Tibial nerve (tissue), 4 donors: Measurements from ENCODE around the gene ZNF521. TPM values are rescaled to one million over a fixed set of nuclear protein-coding genes. Genes with fewer than 3 reads are reported as not detected.

Experiments
- DNase-seq, 2 donors: peaks; one replicate each; pipeline ENCODE4 v3.0.0-alpha.2; 2019; ENCODE audit warnings: low spot score in 2 of 2
- H3K27ac ChIP-seq, 4 donors: fragments of 200-600 bp; sonication (generic) in 3 of 4; one replicate each; pipeline ENCODE4 v1.5.1; 2017 to 2019; ENCODE audit warnings: mild to moderate bottlenecking in 1 of 4
- H3K27me3 ChIP-seq, 2 donors: fragments of 200-600 bp; sonication (generic) in 1 of 2; one replicate each; pipeline versions ENCODE4 v1.5.1 to v1.6.0; 2017 to 2019
- H3K36me3 ChIP-seq, 3 donors: fragments of 200-600 bp; sonication (generic); one replicate each; pipeline ENCODE4 v1.5.1; 2018 to 2019
- H3K4me1 ChIP-seq, 4 donors: fragments of 200-600 bp; sonication (generic) in 3 of 4; one replicate each; pipeline ENCODE4 v1.5.1; 2017 to 2019
- H3K4me3 ChIP-seq, 4 donors: fragments of 200-600 bp; sonication (generic) in 3 of 4; one replicate each; pipeline ENCODE4 v1.5.1; 2017 to 2019; ENCODE audit warnings: mild to moderate bottlenecking in 1 of 4, moderate library complexity in 1 of 4
- H3K9me3 ChIP-seq, 4 donors: fragments of 200-600 bp; sonication (generic) in 3 of 4; one replicate each; pipeline ENCODE4 v1.5.1; 2017 to 2019
- CTCF ChIP-seq, 5 experiments: fragments of 200-600 bp in 3 of 5; fragments of 450-650 bp in 2 of 5; sonication (generic) in 3 of 5; IDR thresholded peaks; one replicate each; pipeline ENCODE4 v1.5.1; 2016 to 2019; ENCODE audit warnings: antibody characterized with exemption in 5 of 5, mild to moderate bottlenecking in 3 of 5, moderate library complexity in 2 of 5
- EP300 ChIP-seq, 2 donors: sonication (generic); formaldehyde crosslinking; IDR thresholded peaks; one replicate each; pipeline ENCODE4 v1.6.1; 2017; ENCODE audit warnings: antibody characterized with exemption in 2 of 2, mild to moderate bottlenecking in 1 of 2
- POLR2A ChIP-seq, 2 donors: fragments of 450-650 bp; IDR thresholded peaks; one replicate each; pipeline ENCODE4 v1.6.1; 2017; ENCODE audit warnings: antibody characterized with exemption in 2 of 2, mild to moderate bottlenecking in 2 of 2, moderate library complexity in 2 of 2
- WGBS, 2 donors: methylation state at CpG; one replicate each; pipeline ENCODE4 v1.1.5; 2018; 5-methylcytosine and 5-hydroxymethylcytosine counted together
- total RNA-seq, 4 donors: library from RNA; depleted of rRNA; stranded (reverse); fragments of >200 nt; gene quantifications; one replicate each; pipeline ENCODE4 v1.1.0, GENCODE V29; 2016

The ZNF521 gene
- total RNA-seq, 4 donors from 2014 or later, result 32.7 to 66.3 (median 43.4) TPM

- Histone ChIP-seq H3K4me1 (no peaks in the 10 kb centered on the region), H3K27me3 (no peaks in the 10 kb centered on the region), H3K27ac (no peak overlapping the region), H3K36me3 (no peaks in the 10 kb centered on the region), H3K9me3 (no peaks in the 10 kb centered on the region), H3K4me3 (no peak overlapping the region)
- TF ChIP-seq EP300 (IDR thresholded peaks at IDR 0.05) (no peak), POLR2A (IDR thresholded peaks at IDR 0.05) (no peak), CTCF (IDR thresholded peaks at IDR 0.05) (no peak)
- DNase-seq, result no peak
Observed at GRCh38 chr18:25305584-25305983, 46.4 kb downstream of the ZNF521 start.

- DNase-seq, result no peak
- H3K9me3 ChIP-seq, result no peaks in the 10 kb centered on the region
- no peak overlapping the region for H3K4me3 ChIP-seq
- H3K27me3 ChIP-seq, result no peaks in the 10 kb centered on the region
- TF ChIP-seq POLR2A (IDR thresholded peaks at IDR 0.05), result no peak
- TF ChIP-seq CTCF (IDR thresholded peaks at IDR 0.05), result no peak
- no peak for TF ChIP-seq EP300 (IDR thresholded peaks at IDR 0.05)
- 89 to 94% methylated on average over 2 of the region's 2 CpGs for WGBS, 2 donors
- H3K27ac ChIP-seq, result no peak overlapping the region
- peaks cover 0 to 11% (median 0%) of the 10 kb centered on the region in 4 donors for H3K4me1 ChIP-seq
- no peaks in the 10 kb centered on the region for H3K36me3 ChIP-seq
Observed at GRCh38 chr18:25300492-25300891, 51.5 kb downstream of the ZNF521 start.

- 71 to 77% methylated on average over 8 of the region's 8 CpGs for WGBS, 2 donors
- H3K36me3 ChIP-seq, result no peaks in the 10 kb centered on the region
- H3K4me3 ChIP-seq, result no peak overlapping the region
- TF ChIP-seq CTCF (IDR thresholded peaks at IDR 0.05), result no peak
- no peak for DNase-seq
- no peaks in the 10 kb centered on the region for H3K9me3 ChIP-seq
- H3K4me1 ChIP-seq, result peaks cover 0 to 11% (median 0%) of the 10 kb centered on the region in 4 donors
- H3K27ac ChIP-seq, result peak overlapping the region in 2 of 4 donors; percentile 47 to 51
- H3K27me3 ChIP-seq, result no peaks in the 10 kb centered on the region
Observed at GRCh38 chr18:25299426-25300300, 52.3 kb downstream of the ZNF521 start.

GRCh38 chr18:25298853-25299274, 53.1 kb downstream of the ZNF521 start:
- H3K27ac ChIP-seq, result peak overlapping the region in 3 of 4 donors; percentile 9 to 56 (median 51)
- H3K9me3 ChIP-seq, result no peaks in the 10 kb centered on the region
- H3K4me3 ChIP-seq, result no peak overlapping the region
- no peaks in the 10 kb centered on the region for H3K27me3 ChIP-seq
- H3K36me3 ChIP-seq, result no peaks in the 10 kb centered on the region
- TF ChIP-seq EP300 (IDR thresholded peaks at IDR 0.05), result peak in 1 of 2 donors; percentile 63
- TF ChIP-seq CTCF (IDR thresholded peaks at IDR 0.05), result no peak
- no peak for TF ChIP-seq POLR2A (IDR thresholded peaks at IDR 0.05)
- WGBS, 2 donors, result 53 to 58% methylated on average over 4 of the region's 4 CpGs
- DNase-seq, result no peak
- peaks cover 0 to 11% (median 0%) of the 10 kb centered on the region in 4 donors for H3K4me1 ChIP-seq

- DNase-seq, result no peak
- Histone ChIP-seq H3K4me1 (peaks cover 0 to 11% (median 0%) of the 10 kb centered on the region in 4 donors), H3K36me3 (no peaks in the 10 kb centered on the region), H3K27me3 (no peaks in the 10 kb centered on the region), H3K27ac (no peak overlapping the region), H3K9me3 (no peaks in the 10 kb centered on the region), H3K4me3 (no peak overlapping the region)
- 98 to 100% methylated on average over 2 of the region's 2 CpGs for WGBS, 2 donors
- no peak for TF ChIP-seq CTCF (IDR thresholded peaks at IDR 0.05)
- no peak for TF ChIP-seq EP300 (IDR thresholded peaks at IDR 0.05)
- TF ChIP-seq POLR2A (IDR thresholded peaks at IDR 0.05), result no peak
Observed at GRCh38 chr18:25295624-25296138, 56.3 kb downstream of the ZNF521 start.
